H54 (cell line): ENCODE measurements around the gene TSPYL4.
A peak's percentile ranks its signal among the peaks of the same experiment; 100 is the strongest.

Source experiments
- DNase-seq: peaks from one replicate; pipeline ENCODE4 v3.0.0; 2011; ENCODE audit warnings: low spot score, mixed read lengths; ENCODE audit not compliant: insufficient read length
- FAIRE-seq: peaks from 3 replicates; lab custom pipeline; 2011; peaks lifted over from hg19 to GRCh38; lab: Jason Lieb, UNC
- POLR2A ChIP-seq: IDR thresholded peaks from 2 replicates; pipeline ENCODE4 v1.6.1; 2011; ENCODE audit warnings: low read depth, mild to moderate bottlenecking, low read length

The TSPYL4 gene

DNA sequence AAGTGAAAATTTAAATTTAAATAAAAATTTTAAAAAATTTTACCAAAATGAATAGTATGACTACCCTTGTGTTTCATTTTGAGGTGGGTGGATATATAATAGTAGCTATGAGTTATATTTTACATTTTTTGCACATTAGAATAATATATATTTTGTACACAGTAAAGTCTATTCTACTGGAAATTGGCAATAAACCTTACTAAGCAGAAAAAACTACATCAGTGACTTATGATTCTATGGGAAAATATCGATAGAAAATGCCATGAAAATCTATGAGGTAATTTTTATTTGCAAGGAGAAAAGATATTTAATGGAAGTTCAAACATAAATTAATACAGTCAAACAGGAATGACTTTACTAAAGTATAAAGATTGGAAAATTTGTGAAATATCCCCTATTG, 2.8 kb upstream of the TSPYL4 start:
- no peak for FAIRE-seq
- no peak for TF ChIP-seq POLR2A
- no peak for DNase-seq

DNA sequence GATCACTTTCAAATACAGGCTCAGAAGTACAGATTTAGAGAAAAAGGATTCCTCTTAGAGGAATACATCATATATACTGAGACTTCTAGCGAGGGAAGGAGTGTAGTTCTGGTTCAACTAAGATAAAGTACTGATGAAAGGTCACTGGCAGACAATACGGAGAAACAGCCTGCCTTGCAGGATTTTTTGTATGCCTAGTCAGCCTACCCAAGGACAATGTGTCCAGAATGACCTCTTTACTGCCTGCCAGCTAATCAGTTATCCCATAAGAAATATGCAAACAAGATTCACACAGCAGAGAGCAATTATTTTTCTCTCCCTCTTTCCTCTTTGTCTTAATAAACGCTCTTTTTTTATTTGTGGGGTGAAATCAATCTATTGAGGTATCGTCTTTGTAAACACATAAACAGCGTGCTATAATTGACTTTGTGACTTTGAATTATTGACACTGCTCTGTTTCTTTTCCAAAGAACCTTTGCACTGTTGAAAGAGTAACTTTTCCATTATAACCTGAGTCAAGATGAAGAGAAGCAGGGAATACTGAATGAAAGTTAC, 1.4 kb upstream of the TSPYL4 start:
- DNase-seq = no peak
- no peak for TF ChIP-seq POLR2A
- no peak for FAIRE-seq

DNA sequence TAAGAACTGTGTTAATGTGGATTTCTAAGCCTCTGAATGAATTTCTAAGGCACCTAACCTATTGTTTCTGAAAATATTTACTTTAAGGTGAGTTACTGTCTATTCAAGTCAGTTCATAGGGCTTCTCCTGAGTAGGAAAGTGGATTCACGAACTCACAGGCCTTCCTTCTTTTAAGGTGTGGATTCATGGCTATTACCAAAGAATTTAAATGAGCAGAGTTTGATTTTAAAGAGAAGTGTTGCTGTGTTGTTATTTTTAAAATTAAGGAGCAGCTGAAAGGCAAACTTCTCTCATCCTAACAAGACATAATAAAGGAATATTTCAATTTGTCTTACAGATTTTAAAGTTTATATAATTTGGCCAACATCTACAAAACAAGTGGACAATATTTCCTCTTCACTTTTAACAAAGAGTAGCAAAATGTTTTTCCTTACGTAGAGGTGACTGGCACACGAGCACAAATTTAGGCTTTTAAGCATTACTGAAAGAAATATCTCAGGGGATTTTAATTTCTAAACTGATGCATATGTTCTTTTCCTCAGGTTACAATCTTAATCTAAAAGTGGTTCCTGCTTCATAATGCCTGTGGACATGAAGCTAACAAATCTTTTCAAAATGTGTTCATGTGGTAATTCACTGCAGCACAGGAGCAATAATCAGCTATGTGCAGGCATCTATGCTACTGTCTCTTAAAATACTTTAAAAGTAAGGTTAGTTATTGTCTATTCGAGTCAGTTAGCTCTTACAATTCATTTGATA, 602 bp upstream of the TSPYL4 start:
- no peak for TF ChIP-seq POLR2A
- DNase-seq = no peak
- FAIRE-seq = no peak

DNA sequence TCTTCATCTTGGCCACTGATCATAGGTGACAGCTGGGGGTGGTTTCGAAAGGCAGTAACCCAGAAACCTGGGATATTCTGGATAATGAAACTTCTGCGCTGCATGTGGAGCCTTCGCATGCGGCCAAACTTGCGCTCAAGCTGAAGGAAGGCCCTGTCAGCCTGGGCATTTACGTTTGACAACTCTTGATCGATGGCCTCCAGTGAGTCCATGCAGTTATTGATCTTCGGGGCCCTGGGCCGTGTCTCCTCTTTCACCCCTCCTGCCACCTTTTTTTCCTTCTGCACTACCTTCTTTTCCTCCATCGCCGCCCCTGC, 729 bp downstream of the TSPYL4 start:
- no peak for DNase-seq
- TF ChIP-seq POLR2A = 0 out of 2 replicates have a peak, but pooled peaks have one; percentile 17
- no peak for FAIRE-seq

DNA sequence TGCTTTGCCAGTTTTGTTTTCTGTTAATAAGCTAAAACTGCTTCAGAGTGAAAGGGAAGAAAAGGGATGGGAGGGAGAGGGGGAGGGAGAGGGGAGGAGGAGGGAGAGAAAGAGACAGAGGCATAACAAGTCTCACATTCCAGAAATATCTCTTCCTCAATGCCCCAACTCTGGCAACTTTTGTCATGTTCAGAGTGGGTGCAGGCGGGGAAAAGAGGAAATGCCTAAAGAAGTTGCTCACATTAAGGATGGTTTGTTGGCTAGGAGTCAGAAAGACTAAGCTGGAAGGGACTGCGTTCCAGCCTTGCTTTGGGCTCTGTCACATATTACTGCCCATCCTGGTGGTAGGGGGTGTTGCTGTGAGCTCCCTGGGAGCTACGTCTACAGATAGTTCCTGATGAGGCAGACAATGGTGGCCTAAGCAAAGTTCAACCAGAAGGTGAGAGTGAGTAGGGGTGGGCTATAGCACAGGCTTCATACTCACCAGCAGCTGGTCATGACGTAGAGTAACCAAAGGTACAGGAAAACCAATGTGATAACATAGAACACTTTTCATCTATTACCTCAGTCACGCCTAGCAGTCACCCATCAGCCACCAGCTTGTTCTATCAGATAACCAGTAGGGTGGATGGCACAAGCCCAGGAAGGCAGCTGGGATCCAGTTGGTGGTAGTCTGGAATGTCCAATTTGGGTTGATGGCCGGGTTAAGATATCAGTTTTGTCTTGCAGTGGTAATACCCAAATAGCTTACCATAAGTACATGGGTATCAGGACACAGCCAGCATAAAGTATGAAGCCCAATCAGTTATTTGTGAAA, 2.1 kb downstream of the TSPYL4 start:
- DNase-seq (no peak), FAIRE-seq (no peak)
- TF ChIP-seq POLR2A = no peak

DNA sequence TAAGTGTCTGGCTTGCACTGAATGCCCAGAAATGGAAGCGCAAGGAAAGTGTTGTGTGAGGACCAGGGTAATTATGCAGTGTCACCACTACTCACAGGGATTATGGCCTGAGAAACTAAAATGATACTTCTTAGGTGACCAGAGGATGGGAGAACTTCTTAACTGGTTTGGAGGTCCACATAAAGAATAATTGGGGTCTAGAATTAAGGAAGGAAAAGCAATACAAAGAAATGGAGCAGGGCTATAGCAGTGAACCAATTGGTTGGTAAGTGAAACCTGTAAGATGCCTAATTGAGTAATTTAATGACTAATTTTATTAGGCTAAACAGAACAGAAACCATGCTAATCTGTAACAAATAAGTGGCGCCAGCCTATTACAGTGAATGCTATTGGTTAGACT, 5.3 kb downstream of the TSPYL4 start:
- FAIRE-seq (no peak), DNase-seq (no peak)
- TF ChIP-seq POLR2A = no peak

DNA sequence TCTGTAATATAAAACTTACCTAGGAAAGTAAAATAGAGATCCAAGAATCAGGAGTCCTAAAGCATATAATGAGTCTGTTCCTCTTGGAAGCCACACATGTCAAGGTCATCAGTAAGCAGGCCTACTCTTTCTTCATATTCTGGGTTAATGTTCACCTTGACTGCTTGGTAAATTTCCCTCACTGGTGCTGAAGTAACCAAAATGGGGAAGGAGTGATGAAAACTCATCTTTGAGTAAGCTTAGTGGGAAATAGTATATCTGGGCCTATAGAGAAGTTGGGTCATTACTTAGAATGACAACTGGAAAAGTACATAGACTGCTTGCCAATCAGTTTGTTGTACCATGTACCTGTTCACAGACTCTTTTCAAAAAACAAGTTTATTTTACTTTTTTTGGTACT, 6.6 kb downstream of the TSPYL4 start:
- TF ChIP-seq POLR2A = no peak
- DNase-seq (no peak), FAIRE-seq (no peak)

DNA sequence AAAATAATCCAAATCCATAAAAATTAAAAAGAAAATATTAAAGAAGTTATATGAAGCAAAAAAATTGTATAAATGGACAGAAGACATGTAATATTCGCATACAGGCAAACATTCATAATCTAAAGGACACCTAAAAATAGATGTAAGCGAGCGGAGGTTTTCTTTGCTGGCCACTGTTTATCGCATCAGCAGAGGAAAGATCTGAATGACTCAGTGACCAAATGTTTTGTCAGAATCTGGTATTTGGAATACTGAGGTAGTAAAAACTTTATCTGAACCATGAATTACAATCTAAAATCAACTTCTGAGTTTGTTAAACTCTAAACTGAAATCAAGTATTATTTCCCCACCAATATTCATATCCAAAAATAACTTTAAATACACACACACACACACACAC, 7.8 kb downstream of the TSPYL4 start:
- FAIRE-seq (no peak), DNase-seq (no peak)
- TF ChIP-seq POLR2A = no peak

DNA sequence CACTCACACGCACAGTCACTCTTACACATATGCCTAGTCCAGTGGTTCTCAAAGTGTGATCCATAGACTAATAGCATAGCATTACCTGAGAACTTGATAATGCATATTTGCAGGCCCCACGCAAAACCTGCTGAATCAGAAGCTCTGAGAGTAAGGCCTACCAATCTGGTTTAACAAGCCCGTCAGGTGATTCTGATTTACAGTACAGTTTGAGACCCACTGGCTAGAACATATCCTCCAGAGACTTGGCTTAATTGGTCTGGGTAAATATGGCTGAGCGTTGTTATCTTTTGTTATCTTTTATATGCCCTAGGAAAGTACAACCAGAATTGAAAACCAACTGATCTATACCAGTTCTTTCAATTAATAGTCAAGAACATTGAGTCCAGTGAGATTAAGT, 9.6 kb downstream of the TSPYL4 start:
- FAIRE-seq = no peak

DNA sequence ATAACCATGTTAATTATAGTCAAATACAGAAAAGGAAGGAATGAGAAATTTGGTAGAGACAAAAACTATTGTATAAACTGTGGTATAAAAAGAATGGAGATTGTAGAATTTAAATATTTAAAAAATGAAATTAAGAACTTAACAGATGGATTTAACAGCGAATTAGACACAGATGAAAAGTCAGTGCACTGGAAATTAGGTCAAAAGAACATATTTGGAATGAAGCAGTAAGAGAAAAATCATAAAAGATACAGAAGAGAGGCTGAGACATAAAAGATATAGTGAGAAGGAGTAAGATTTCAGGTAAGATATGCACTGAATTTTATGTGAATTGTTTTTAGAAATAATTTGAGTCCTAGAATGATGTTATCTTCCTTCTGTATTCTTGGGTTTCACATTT, 14.0 kb downstream of the TSPYL4 start:
- TF ChIP-seq POLR2A = no peak
- FAIRE-seq (no peak), DNase-seq (no peak)

More for the DNA sequence above, 9.6 kb downstream of the TSPYL4 start:
- no peak for TF ChIP-seq POLR2A
- DNase-seq = no peak

DNA sequence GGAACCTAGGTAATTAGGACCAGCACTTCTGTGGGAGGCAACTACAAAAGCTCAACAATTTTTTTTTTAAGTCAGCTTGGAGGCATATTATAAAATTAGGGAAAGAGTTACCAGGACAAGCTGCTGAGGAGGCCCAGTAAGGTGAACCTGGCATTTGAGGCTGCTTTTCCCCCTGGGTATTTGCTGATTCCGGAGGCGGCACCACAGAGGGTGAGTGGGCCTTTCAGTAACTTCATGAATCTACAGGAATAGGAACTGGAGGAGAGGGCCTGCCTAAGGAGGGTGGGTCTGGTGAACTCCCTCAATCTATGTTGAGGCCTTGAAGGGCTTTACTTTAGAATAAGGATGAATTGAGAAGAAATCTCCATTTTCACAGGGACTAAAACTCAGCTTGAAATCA, 14.6 kb downstream of the TSPYL4 start:
- no peak for FAIRE-seq
- DNase-seq = no peak
- TF ChIP-seq POLR2A = no peak

DNA sequence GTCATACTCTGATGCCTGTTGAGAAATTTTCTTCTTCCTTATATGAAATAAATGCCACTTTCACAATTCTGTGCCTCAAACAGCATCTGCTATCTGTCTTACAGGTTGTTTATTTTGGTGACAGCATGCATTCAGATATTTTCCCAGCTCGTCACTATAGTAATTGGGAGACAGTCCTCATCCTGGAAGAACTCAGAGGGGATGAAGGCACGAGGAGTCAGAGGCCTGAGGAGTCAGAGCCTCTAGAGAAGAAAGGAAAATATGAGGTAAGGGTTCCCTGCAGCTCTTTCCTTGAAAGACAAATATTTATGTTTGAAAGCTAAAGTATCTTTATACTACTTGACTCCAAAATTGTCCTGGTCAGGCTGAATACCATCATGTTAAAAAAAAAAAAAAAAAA, 15.8 kb downstream of the TSPYL4 start:
- FAIRE-seq = no peak
- no peak for TF ChIP-seq POLR2A
- no peak for DNase-seq

DNA sequence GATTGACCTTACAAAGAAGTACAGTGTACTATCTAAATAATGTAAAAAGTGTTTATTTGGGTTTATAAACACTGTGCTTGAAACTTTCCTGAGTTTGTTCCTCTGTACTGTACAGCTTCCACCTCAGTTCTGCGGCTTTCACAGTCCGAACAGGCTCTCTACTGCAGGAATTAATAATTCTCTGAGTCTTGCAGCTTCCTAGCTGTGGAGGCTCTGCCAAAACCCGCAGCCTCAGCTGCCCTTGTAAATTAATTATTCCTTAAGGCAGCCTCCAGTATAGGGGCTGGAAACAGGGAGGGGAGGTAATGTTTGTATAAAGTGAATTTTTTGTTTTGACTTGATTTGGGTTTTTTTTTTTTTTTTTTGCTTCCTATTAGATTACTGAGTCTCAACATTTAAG, 19.2 kb downstream of the TSPYL4 start:
- no peak for FAIRE-seq
- no peak for TF ChIP-seq POLR2A
- no peak for DNase-seq

DNA sequence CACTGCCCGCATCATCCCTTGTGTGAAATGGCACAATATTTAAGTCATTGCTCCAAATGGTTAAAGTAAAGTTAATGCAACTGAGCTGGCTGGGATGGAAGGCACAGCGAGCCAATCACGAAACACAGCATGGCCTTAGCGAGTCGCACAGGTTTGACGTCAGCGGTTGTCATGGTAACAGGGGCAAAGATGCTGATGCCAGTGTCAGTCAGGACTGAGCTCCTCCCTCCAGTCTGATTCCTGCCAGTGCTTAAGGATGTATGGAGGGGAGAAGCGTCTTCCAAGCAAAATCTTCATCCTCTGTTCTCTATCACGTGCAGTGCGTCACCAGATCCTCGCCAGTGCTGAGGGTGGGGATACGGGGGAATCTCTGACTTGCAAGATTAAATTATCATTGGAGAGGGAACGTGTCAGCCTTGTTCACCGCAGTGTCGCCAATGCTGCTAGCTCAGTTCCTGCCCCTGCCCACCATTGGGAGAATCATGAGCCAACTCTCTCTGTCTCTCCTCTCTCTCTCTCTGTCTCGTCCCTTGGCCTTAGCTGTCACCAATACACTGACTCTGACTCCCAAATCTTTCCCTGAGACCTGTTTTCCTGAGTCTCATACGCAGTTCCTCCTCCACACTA, 24.5 kb downstream of the TSPYL4 start:
- DNase-seq = peak; percentile 47
- FAIRE-seq = peak; percentile 91
- TF ChIP-seq POLR2A = peak; percentile 41; the same call in 1 of the 2 replicates
